Endodermal cell (in vitro differentiated cells): Measurements from ENCODE around the gene GPR68. TPM values are rescaled to one million over a fixed set of nuclear protein-coding genes. Genes with fewer than 3 reads are reported as not detected.
"Not testable (repeated sequence)": the region's sequence is repeated elsewhere in the genome, so short reads cannot be mapped to it uniquely, and the experiment has no call there.

Experiments
- DNase-seq: peaks from one replicate; pipeline ENCODE4 v3.0.0-alpha.2; 2017
- H3K27ac ChIP-seq: 2 replicates; pipeline ENCODE4 v1.5.1; 2013; ENCODE audit warnings: mild to moderate bottlenecking, low read depth, low read length, moderate library complexity
- H3K27me3 ChIP-seq: 2 replicates; pipeline ENCODE4 v1.6.1; 2013; ENCODE audit warnings: mild to moderate bottlenecking, low read length, moderate library complexity; ENCODE audit not compliant: insufficient read depth, control insufficient read depth, poor library complexity, severe bottlenecking
- H3K36me3 ChIP-seq: 2 replicates; pipeline ENCODE4 v1.7.0; 2013; ENCODE audit warnings: mild to moderate bottlenecking, low read length, moderate library complexity; ENCODE audit not compliant: control insufficient read depth, insufficient read depth
- H3K4me1 ChIP-seq: one replicate; pipeline ENCODE4 v1.7.0; 2013; ENCODE audit warnings: low read length; ENCODE audit not compliant: control insufficient read depth, insufficient read depth
- H3K4me3 ChIP-seq: 2 replicates; pipeline ENCODE4 v1.5.1; 2013; ENCODE audit warnings: mild to moderate bottlenecking, low read length, moderate library complexity
- H3K9ac ChIP-seq: 2 replicates; pipeline ENCODE4 v1.6.1; 2013; ENCODE audit warnings: mild to moderate bottlenecking, low read length, moderate library complexity; ENCODE audit not compliant: poor library complexity, severe bottlenecking; ENCODE audit errors: extremely low read depth
- H3K9me3 ChIP-seq: 2 replicates; pipeline ENCODE4 v1.6.1; 2013; ENCODE audit warnings: mild to moderate bottlenecking, low read length, moderate library complexity; ENCODE audit not compliant: control insufficient read depth
- H3K27ac Mint-ChIP-seq: 2 replicates; pipeline ENCODE4 v1.8.0; 2020; ENCODE audit warnings: mixed read lengths
- H3K27me3 Mint-ChIP-seq: 2 replicates; pipeline ENCODE4 v1.8.0; 2021; ENCODE audit warnings: mild to moderate bottlenecking, mixed read lengths; ENCODE audit not compliant: insufficient read depth
- H3K36me3 Mint-ChIP-seq: 2 replicates; pipeline ENCODE4 v1.8.0; 2020; ENCODE audit warnings: low read depth, mixed read lengths
- H3K4me1 Mint-ChIP-seq: 2 replicates; pipeline ENCODE4 v1.8.0; 2020; ENCODE audit warnings: mixed read lengths
- H3K4me3 Mint-ChIP-seq: 2 replicates; pipeline ENCODE4 v1.8.0; 2020; ENCODE audit warnings: mild to moderate bottlenecking, moderate library complexity, mixed read lengths
- H3K9me3 Mint-ChIP-seq: 2 replicates; pipeline ENCODE4 v1.8.0; 2020; ENCODE audit warnings: mild to moderate bottlenecking, mixed read lengths
- WGBS, 2 experiments: methylation state at CpG; one replicate each; pipeline versions ENCODE4 v1.1.5 to v1.1.7; 2013; ENCODE audit warnings: missing lambda C conversion rate in 2 of 2, mixed read lengths in 1 of 2; ENCODE audit not compliant: insufficient coverage in 1 of 2, insufficient read length in 1 of 2; 5-methylcytosine and 5-hydroxymethylcytosine counted together
- total RNA-seq, 2 donors: library from RNA; stranded (reverse); fragmentation: NEBNext Ultra II Directional in 1 of 2; extraction: Animal tissue kit (Norgen Biotek cat#: 25700) in 1 of 2; gene quantifications; 2 replicates in 1 of 2; 3 replicates in 1 of 2; pipeline ENCODE4 v1.2.1, GENCODE V29; 2021
- TF ChIP-seq, protein P1 (sequence below): fragments of 200-600 bp; sonication (generic); conservative IDR thresholded peaks from 2 replicates; pipeline ENCODE4 v1.5.0; 2021; ENCODE audit warnings: antibody characterized with exemption, mild to moderate bottlenecking

GPR68 gene
- total RNA-seq, 2 donors from 2014 or later, result 0.38 to 0.44 TPM

DNA sequence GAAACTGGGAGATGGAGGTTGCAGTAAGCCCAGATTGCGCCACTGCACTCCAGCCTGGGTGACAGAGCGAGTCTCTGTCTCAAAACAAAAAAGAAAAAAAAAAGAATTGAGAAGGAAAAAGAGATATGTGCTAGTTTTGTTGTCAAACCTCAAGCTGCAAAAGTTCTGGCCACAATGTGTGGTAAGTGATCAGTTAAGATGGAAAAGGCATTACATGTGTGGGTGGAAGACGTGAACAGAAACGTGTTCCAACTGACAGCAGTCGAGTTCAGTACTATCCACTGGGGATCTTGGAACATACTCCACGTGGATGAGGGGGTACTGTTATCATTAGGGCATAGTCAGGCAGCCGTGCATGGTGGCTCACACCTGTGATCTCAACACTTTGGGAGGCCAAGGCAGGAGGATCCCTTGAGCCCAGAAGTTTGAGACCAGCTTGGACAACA lies 17.3 kb downstream of the GPR68 start:
- peaks cover 13% of the 10 kb centered on the region for H3K36me3 Mint-ChIP-seq
- TF ChIP-seq, protein P1, sequence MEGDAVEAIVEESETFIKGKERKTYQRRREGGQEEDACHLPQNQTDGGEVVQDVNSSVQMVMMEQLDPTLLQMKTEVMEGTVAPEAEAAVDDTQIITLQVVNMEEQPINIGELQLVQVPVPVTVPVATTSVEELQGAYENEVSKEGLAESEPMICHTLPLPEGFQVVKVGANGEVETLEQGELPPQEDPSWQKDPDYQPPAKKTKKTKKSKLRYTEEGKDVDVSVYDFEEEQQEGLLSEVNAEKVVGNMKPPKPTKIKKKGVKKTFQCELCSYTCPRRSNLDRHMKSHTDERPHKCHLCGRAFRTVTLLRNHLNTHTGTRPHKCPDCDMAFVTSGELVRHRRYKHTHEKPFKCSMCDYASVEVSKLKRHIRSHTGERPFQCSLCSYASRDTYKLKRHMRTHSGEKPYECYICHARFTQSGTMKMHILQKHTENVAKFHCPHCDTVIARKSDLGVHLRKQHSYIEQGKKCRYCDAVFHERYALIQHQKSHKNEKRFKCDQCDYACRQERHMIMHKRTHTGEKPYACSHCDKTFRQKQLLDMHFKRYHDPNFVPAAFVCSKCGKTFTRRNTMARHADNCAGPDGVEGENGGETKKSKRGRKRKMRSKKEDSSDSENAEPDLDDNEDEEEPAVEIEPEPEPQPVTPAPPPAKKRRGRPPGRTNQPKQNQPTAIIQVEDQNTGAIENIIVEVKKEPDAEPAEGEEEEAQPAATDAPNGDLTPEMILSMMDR, result no peak
- no peak overlapping the region for H3K4me3 Mint-ChIP-seq
- no peaks in the 10 kb centered on the region for H3K27me3 Mint-ChIP-seq
- H3K4me1 Mint-ChIP-seq, result no peaks in the 10 kb centered on the region
- 94 to 100% methylated on average over 4 to 7 of the region's 7 CpGs for WGBS, 2 experiments
- Histone ChIP-seq H3K9me3 (peaks cover 15% of the 10 kb centered on the region), H3K4me3 (no peak overlapping the region), H3K9ac (no peak overlapping the region), H3K27me3 (no peaks in the 10 kb centered on the region), H3K27ac (no peak overlapping the region), H3K4me1 (no peaks in the 10 kb centered on the region), H3K36me3 (no peaks in the 10 kb centered on the region)
- no peak overlapping the region for H3K27ac Mint-ChIP-seq
- peaks cover 10% of the 10 kb centered on the region for H3K9me3 Mint-ChIP-seq
- no peak for DNase-seq

DNA sequence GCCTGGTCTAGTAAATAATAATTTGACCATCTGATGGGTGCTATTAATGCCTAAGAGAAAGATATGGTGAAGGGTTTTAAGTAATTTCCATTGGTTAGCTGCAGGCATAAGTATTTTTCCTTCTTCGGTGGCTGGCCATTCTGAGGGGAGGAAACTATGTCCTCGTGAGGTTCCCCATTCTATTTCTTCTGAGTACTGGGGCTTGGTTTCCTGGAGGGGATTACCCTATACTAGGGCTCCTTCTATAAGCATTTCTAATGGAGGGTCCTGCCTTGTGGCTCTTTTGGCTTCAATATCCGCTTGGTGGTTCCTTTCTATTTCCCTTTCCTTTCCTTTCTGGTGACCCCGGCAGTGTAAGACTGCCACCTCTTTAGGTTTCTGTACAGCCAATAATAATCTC lies 18.1 kb downstream of the GPR68 start:
- not testable (repeated sequence) for H3K4me3 Mint-ChIP-seq, DNase-seq, H3K27ac ChIP-seq, H3K4me1 Mint-ChIP-seq, H3K4me3 ChIP-seq, H3K27me3 ChIP-seq, H3K9ac ChIP-seq, H3K36me3 ChIP-seq, H3K27me3 Mint-ChIP-seq, H3K27ac Mint-ChIP-seq, H3K4me1 ChIP-seq
- peaks cover 10% of the 10 kb centered on the region for H3K9me3 Mint-ChIP-seq
- H3K9me3 ChIP-seq, result peaks cover 13% of the 10 kb centered on the region
- peaks cover 15% of the 10 kb centered on the region for H3K36me3 Mint-ChIP-seq
- WGBS, 2 experiments, result 94% methylated on average over 4 of the region's 4 CpGs; no CpG with 5 or more reads in 1 of the 2 experiments

DNA sequence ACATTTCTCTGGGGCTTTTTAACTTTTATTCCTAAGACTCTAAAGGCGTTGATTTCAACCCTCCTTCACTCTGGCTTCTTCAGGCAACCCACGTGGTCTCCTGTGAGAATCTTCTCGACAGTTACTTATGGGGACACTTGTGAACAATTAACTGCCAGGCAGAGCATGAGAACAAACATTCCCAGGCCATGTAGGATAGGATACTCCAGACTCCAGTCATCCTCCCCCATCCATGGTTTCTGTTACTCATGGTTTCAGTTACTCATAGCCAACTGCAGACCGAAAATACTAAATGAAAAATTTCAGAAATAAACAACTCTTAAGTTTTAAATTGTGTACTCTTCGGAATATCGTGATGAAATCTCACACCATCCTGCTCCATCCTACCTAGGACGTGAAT lies 19.5 kb downstream of the GPR68 start:
- Mint-ChIP-seq H3K4me3 (no peak overlapping the region), H3K27me3 (peaks cover 2% of the 10 kb centered on the region), H3K27ac (no peak overlapping the region), H3K36me3 (peaks cover 7% of the 10 kb centered on the region), H3K9me3 (peaks cover 2% of the 10 kb centered on the region), H3K4me1 (no peaks in the 10 kb centered on the region)
- H3K36me3 ChIP-seq, result no peaks in the 10 kb centered on the region
- no peaks in the 10 kb centered on the region for H3K4me1 ChIP-seq
- H3K27me3 ChIP-seq, result no peaks in the 10 kb centered on the region
- WGBS, 2 experiments, result 86 to 89% methylated on average over 6 to 7 of the region's 7 CpGs
- no peak for DNase-seq
- no peak overlapping the region for H3K27ac ChIP-seq
- TF ChIP-seq, protein P1, result no peak
- H3K9me3 ChIP-seq, result no peaks in the 10 kb centered on the region
- H3K9ac ChIP-seq, result no peak overlapping the region
- no peak overlapping the region for H3K4me3 ChIP-seq
